ENCODE results near the gene ZFYVE19. TPM values are rescaled to one million over a fixed set of nuclear protein-coding genes. Genes with fewer than 3 reads are reported as not detected.

Gene ZFYVE19
- total and polyA plus RNA-seq, 2 experiments from 2014 or later: 8.5 to 22.7 TPM

GRCh38 chr15:40776537-40777141 lies 30.2 kb upstream of the ZFYVE19 start:
- no peaks in the 10 kb centered on the region for H3K79me2 ChIP-seq (replicated peaks; ENCODE audit: insufficient read depth)
- no peak overlapping the region for H3K27ac ChIP-seq (ENCODE audit: low read depth)
- no peak for TF ChIP-seq ETS1 (IDR thresholded peaks at IDR 0.05)
- TF ChIP-seq CREB1 (CRISPR knock-in tag; IDR thresholded peaks at IDR 0.05; ENCODE audit: low read depth): no peak
- no peak for TF ChIP-seq CTCF (conservative IDR thresholded peaks at IDR 0.05; ENCODE audit: low read depth in 2 of 2)
- TF ChIP-seq STAT1 (IDR thresholded peaks at IDR 0.05; ENCODE audit: unreplicated experiment): no peak
- no peak for TF ChIP-seq POLR2AphosphoS5 (IDR thresholded peaks at IDR 0.05; ENCODE audit: low read depth)
- TF ChIP-seq, protein P1, sequence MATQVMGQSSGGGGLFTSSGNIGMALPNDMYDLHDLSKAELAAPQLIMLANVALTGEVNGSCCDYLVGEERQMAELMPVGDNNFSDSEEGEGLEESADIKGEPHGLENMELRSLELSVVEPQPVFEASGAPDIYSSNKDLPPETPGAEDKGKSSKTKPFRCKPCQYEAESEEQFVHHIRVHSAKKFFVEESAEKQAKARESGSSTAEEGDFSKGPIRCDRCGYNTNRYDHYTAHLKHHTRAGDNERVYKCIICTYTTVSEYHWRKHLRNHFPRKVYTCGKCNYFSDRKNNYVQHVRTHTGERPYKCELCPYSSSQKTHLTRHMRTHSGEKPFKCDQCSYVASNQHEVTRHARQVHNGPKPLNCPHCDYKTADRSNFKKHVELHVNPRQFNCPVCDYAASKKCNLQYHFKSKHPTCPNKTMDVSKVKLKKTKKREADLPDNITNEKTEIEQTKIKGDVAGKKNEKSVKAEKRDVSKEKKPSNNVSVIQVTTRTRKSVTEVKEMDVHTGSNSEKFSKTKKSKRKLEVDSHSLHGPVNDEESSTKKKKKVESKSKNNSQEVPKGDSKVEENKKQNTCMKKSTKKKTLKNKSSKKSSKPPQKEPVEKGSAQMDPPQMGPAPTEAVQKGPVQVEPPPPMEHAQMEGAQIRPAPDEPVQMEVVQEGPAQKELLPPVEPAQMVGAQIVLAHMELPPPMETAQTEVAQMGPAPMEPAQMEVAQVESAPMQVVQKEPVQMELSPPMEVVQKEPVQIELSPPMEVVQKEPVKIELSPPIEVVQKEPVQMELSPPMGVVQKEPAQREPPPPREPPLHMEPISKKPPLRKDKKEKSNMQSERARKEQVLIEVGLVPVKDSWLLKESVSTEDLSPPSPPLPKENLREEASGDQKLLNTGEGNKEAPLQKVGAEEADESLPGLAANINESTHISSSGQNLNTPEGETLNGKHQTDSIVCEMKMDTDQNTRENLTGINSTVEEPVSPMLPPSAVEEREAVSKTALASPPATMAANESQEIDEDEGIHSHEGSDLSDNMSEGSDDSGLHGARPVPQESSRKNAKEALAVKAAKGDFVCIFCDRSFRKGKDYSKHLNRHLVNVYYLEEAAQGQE (IDR thresholded peaks at IDR 0.05; ENCODE audit: unreplicated experiment): no peak
- no peak for TF ChIP-seq JUNB (IDR thresholded peaks at IDR 0.05; ENCODE audit: unreplicated experiment)
- TF ChIP-seq ZNF114 (CRISPR knock-in tag; IDR thresholded peaks at IDR 0.05): no peak
- TF ChIP-seq EZH2phosphoT487 (IDR thresholded peaks at IDR 0.05; ENCODE audit: unreplicated experiment): no peak
- no peak for TF ChIP-seq EZH2 (IDR thresholded peaks at IDR 0.05; ENCODE audit: low read depth, unreplicated experiment)
- TF ChIP-seq ZNF462 (CRISPR knock-in tag; IDR thresholded peaks at IDR 0.05): no peak
- no peak for TF ChIP-seq ZNF331 (CRISPR knock-in tag; IDR thresholded peaks at IDR 0.05; ENCODE audit: low read depth)
- TF ChIP-seq NANOG (IDR thresholded peaks at IDR 0.05; ENCODE audit: borderline replicate concordance): no peak
- no peaks in the 10 kb centered on the region for H3K9me2 ChIP-seq (ENCODE audit: insufficient read depth)
- no peak overlapping the region for H3K4me2 ChIP-seq
- no peaks in the 10 kb centered on the region for H3K4me1 Mint-ChIP-seq
- ATAC-seq (no peak), DNase-seq (ENCODE audit: low spot score) (no peak)
- H3F3A ChIP-seq (replicated peaks; ENCODE audit: low read depth): no peaks in the 10 kb centered on the region
- no peaks in the 10 kb centered on the region for H3K27me3 ChIP-seq (ENCODE audit: insufficient read depth)
- H3K36me3 ChIP-seq (ENCODE audit: insufficient read depth): peaks cover 4% of the 10 kb centered on the region
- peaks cover 6% of the 10 kb centered on the region for H3K27me3 Mint-ChIP-seq (ENCODE audit: insufficient read depth, low read depth, poor library complexity)
- no peaks in the 10 kb centered on the region for H4K20me1 ChIP-seq (replicated peaks; ENCODE audit: insufficient read depth)
- H3K4me3 ChIP-seq: no peak overlapping the region
- peaks cover 35% of the 10 kb centered on the region for H3K36me3 Mint-ChIP-seq (ENCODE audit: low read depth)
- no peak overlapping the region for H3K27ac Mint-ChIP-seq
- no peaks in the 10 kb centered on the region for H3K4me1 ChIP-seq (ENCODE audit: insufficient read depth)
- H3K4me3 Mint-ChIP-seq: no peak overlapping the region; the same call in 2 of the 3 replicates
- no peaks in the 10 kb centered on the region for H3K9me3 Mint-ChIP-seq
- H2AFZ ChIP-seq: no peak overlapping the region
